AG10803 (cell line): ENCODE results near the gene TXNDC5.

Source experiments
- DNase-seq: peaks from one replicate; pipeline ENCODE4 v3.0.0; 2010; ENCODE audit warnings: low read depth
- H3K4me3 ChIP-seq: 2 replicates; pipeline ENCODE4 v1.5.1; 2011; ENCODE audit warnings: mild to moderate bottlenecking, low read length, control low read depth
- TF ChIP-seq, protein P1 (sequence below): conservative IDR thresholded peaks from 2 replicates; pipeline ENCODE4 v1.5.1; 2011; ENCODE audit warnings: mild to moderate bottlenecking, low read length, control low read depth, inconsistent platforms

The TXNDC5 gene

GRCh38 chr6:7836371-7837026, 74.1 kb downstream of the TXNDC5 start:
- no peak overlapping the region for H3K4me3 ChIP-seq
- no peak for DNase-seq
- TF ChIP-seq, protein P1, sequence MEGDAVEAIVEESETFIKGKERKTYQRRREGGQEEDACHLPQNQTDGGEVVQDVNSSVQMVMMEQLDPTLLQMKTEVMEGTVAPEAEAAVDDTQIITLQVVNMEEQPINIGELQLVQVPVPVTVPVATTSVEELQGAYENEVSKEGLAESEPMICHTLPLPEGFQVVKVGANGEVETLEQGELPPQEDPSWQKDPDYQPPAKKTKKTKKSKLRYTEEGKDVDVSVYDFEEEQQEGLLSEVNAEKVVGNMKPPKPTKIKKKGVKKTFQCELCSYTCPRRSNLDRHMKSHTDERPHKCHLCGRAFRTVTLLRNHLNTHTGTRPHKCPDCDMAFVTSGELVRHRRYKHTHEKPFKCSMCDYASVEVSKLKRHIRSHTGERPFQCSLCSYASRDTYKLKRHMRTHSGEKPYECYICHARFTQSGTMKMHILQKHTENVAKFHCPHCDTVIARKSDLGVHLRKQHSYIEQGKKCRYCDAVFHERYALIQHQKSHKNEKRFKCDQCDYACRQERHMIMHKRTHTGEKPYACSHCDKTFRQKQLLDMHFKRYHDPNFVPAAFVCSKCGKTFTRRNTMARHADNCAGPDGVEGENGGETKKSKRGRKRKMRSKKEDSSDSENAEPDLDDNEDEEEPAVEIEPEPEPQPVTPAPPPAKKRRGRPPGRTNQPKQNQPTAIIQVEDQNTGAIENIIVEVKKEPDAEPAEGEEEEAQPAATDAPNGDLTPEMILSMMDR, result no peak

DNA sequence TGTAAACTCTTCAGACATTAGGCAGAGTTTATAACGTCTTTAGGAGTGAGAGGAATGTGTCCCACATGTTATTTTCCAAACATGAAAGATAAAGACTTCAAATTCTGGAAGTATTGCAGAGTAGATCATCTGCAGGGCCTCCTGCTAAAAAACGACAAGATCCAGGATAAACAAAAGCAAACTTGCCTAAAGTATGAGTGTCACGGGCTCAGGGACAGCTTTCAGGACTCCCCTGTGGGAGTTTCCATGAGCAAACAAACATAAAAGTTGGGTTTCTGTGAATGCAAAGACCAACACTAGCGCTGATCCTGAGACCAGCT, 76.9 kb downstream of the TXNDC5 start:
- H3K4me3 ChIP-seq, result no peak overlapping the region
- peak; percentile 23 for DNase-seq
- TF ChIP-seq, protein P1, result no peak

DNA sequence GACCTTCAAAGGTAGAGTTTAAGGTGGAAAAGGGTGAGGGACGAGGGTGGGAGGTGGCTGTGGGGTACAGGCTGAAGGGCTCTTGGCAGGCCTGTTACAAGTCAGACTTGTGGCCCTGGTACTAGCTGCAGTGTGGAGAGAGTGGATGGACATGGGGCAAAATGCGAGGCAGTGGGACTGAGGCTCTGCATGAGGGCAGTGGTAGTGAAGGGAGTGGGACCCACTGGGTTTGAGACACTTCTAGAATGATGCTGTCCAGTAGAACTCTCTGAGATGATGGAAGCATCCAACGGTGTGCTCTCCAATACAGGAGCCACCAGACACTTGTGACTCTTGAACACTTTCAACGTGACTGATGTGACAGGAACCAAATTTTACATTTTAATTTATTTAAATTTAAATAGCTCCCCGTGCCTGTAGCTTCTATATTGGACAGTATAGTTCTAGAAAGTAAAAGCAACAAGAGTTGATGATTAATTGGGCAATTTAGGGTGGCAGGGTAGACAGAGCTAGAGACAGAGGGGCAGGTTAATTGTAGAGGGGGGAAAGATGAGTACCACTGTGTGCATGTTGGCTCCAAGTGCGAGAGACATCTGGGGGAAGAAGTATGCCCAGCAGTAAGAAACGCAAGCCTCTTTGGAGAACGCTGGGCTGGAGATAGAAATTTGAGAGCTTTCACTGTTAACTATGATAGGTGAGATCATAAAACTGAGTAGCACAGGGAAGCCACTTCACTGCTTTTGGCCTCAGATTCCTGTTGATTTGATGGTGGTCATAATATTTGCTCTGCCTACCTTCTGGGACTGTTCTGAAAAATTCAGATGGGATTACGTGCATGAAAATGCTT, 77.5 kb downstream of the TXNDC5 start:
- DNase-seq, result no peak
- no peak overlapping the region for H3K4me3 ChIP-seq
- TF ChIP-seq, protein P1, result no peak
